HepG2 (cell line): ENCODE data around the gene RNU4-1. TPM values are rescaled to one million over a fixed set of nuclear protein-coding genes. Genes with fewer than 3 reads are reported as not detected.

ENCODE experiments used
- ATAC-seq: fragments of 200-7000 bp; cut with Tn5 transposase; 3 replicates; pipeline ENCODE4 v1.9.1; 2020; ENCODE audit warnings: mild to moderate bottlenecking, moderate library complexity
- BruUV-seq: library from RNA; stranded (reverse); fragments of 400-500 nt; replicated peaks from 2 replicates; lab custom pipeline; 2021; lab: Mats Ljungman, UMichigan
- CTCF ChIA-PET: fragments of 300-600 bp; formaldehyde crosslinking; extraction: SDS; loops from one replicate; lab custom pipeline; 2021; ENCODE audit warnings: low total read pairs, inconsistent platforms, low intra/inter-chr PET ratio; lab: Yijun Ruan, JAX
- POLR2A ChIA-PET: fragments of 350-600 bp; sonication (Branson Sonifier 250); formaldehyde crosslinking; loops from one replicate; lab custom pipeline; 2020; ENCODE audit warnings: antibody characterized with exemption, inconsistent platforms; lab: Yijun Ruan, JAX
- DNase-seq: peaks from one replicate; pipeline ENCODE4 v3.0.0-alpha.2; 2015; ENCODE audit warnings: low spot score
- FAIRE-seq: peaks from 3 replicates; lab custom pipeline; 2011; peaks lifted over from hg19 to GRCh38; lab: Jason Lieb, UNC
- H2AFZ ChIP-seq: one replicate; pipeline ENCODE4 v1.6.1; 2011; ENCODE audit warnings: low read length, inconsistent platforms
- H3K27ac ChIP-seq: fragments of 300-600 bp; 3 replicates; pipeline ENCODE4 v1.8.0; 2011; ENCODE audit warnings: mixed run types, mild to moderate bottlenecking, mixed read lengths, low read length, inconsistent platforms; ENCODE audit not compliant: insufficient read depth; ENCODE audit errors: extremely low read length
- H3K27me3 ChIP-seq, 2 experiments: fragments of 200-600 bp in 1 of 2; 2 replicates in 1 of 2; 3 replicates in 1 of 2; pipeline versions ENCODE4 v1.6.0 to v1.8.0; 2011; ENCODE audit warnings: low read length in 2 of 2, mild to moderate bottlenecking in 2 of 2, moderate library complexity in 2 of 2, inconsistent platforms in 1 of 2; ENCODE audit not compliant: insufficient read depth in 2 of 2, control insufficient read depth in 1 of 2
- H3K36me3 ChIP-seq, 2 experiments: fragments of 200-600 bp in 1 of 2; replicated peaks in 1 of 2; 2 replicates in 1 of 2; 3 replicates in 1 of 2; pipeline versions ENCODE4 v1.5.1 to v1.8.0; 2011; ENCODE audit warnings: low read length in 2 of 2, inconsistent platforms in 1 of 2; ENCODE audit not compliant: insufficient read depth in 2 of 2, control insufficient read depth in 1 of 2
- H3K4me1 ChIP-seq: 2 replicates; pipeline ENCODE4 v1.5.1; 2012; ENCODE audit warnings: low read length, inconsistent platforms; ENCODE audit not compliant: insufficient read depth
- H3K4me2 ChIP-seq: 2 replicates; pipeline ENCODE4 v1.6.0; 2011; ENCODE audit warnings: low read depth, low read length, inconsistent platforms
- H3K4me3 ChIP-seq, 3 experiments: fragments of 200-600 bp in 1 of 3; sonication (generic), shearing (Covaris generic) in 1 of 3; replicated peaks in 1 of 3; 2 replicates each; pipeline ENCODE4 v1.5.1; 2011 to 2016; ENCODE audit warnings: low read length in 3 of 3, inconsistent platforms in 2 of 3, low read depth in 2 of 3, mild to moderate bottlenecking in 2 of 3, control low read depth in 1 of 3, mixed read lengths in 1 of 3; ENCODE audit not compliant: insufficient read depth in 1 of 3
- H3K79me2 ChIP-seq: one replicate; pipeline ENCODE4 v1.6.1; 2011; ENCODE audit warnings: low read length, inconsistent platforms; ENCODE audit not compliant: insufficient read depth
- H3K9ac ChIP-seq: 2 replicates; pipeline ENCODE4 v1.6.0; 2011; ENCODE audit warnings: mild to moderate bottlenecking, low read depth, low read length, inconsistent platforms; ENCODE audit not compliant: insufficient read depth
- H3K9me3 ChIP-seq: 2 replicates; pipeline ENCODE4 v1.5.1; 2012; ENCODE audit warnings: mild to moderate bottlenecking, low read length
- H4K20me1 ChIP-seq: 2 replicates; pipeline ENCODE4 v1.6.0; 2011; ENCODE audit warnings: inconsistent platforms, mild to moderate bottlenecking, low read length, moderate library complexity; ENCODE audit not compliant: insufficient read depth
- NFKBIZ ChIP-seq: IDR thresholded peaks from 2 replicates; pipeline ENCODE4 v1.6.1; 2018; ENCODE audit warnings: missing genetic modification reagents, missing compliant biosample characterization
- TFAP4 ChIP-seq: sonication (generic); IDR thresholded peaks from 2 replicates; pipeline ENCODE4 v1.6.1; 2016; ENCODE audit warnings: low read depth, borderline replicate concordance
- ZNF687 ChIP-seq: sonication (generic); formaldehyde crosslinking; IDR thresholded peaks from 2 replicates; pipeline ENCODE4 v1.5.1; 2020; ENCODE audit warnings: mild to moderate bottlenecking, missing genetic modification reagents, moderate library complexity
- ZNF768 ChIP-seq: sonication (generic); formaldehyde crosslinking; IDR thresholded peaks from 2 replicates; pipeline ENCODE4 v1.4.0; 2020; ENCODE audit warnings: missing genetic modification reagents
- WGBS: methylation state at CpG from one replicate; pipeline ENCODE4 v1.1.6; 2017; ENCODE audit warnings: low lambda C conversion rate; 5-methylcytosine and 5-hydroxymethylcytosine counted together
- in situ Hi-C: cut with HindIII; loops from 2 replicates; pipeline ENCODE4 v1.10.0; 2017; ENCODE audit warnings: low pct_unique_long_range_greater_than_20kb; ENCODE audit not compliant: extremely low pct_ligation_motif_present
- intact Hi-C: fragments of 100-400 bp; cut with micrococcal nuclease; formaldehyde crosslinking; loops from one replicate; pipeline ENCODE4 v1.10.0; 2022; ENCODE audit not compliant: unreplicated experiment
- polyA plus RNA-seq, 8 experiments: library from polyadenylated mRNA; depleted of rRNA in 3 of 8; stranded (reverse) in 7 of 8; unstranded in 1 of 8; fragments of >200 nt; fragmentation: Illumina TruSeq in 4 of 8; extraction: Trizol in 4 of 8; gene quantifications; 2 replicates each; pipeline versions ENCODE4 v1.2.1 to v1.2.3, GENCODE V29; 2011 to 2016; ENCODE audit warnings: low read depth in 4 of 8, missing spikeins in 1 of 8, mixed read lengths in 1 of 8; ENCODE audit not compliant: insufficient read depth in 1 of 8
- total RNA-seq, 5 experiments: library from RNA; depleted of rRNA; stranded (reverse); fragments of >200 nt; fragmentation: Illumina TruSeq; extraction: Trizol; gene quantifications; 2 replicates each; pipeline ENCODE4 v1.2.3, GENCODE V29; 2016; ENCODE audit warnings: low read depth in 1 of 5

RNU4-1 gene
- total and polyA plus RNA-seq, 2 of the 13 experiments (the other 11 are each of a cell fraction or from before 2014, with no cell fraction given), result 7,407 TPM; not detected in 1

- Histone ChIP-seq H3K9ac (peak overlapping the region; percentile 84; the same call in 1 of the 2 replicates), H3K79me2 (peaks cover 50% of the 10 kb centered on the region), H3K4me3 (peak overlapping the region in 1 of 3 experiments; percentile 88; a peak in 1 of 6 replicates), H3K9me3 (no peaks in the 10 kb centered on the region), H3K4me2 (peak overlapping the region; percentile 85), H3K27ac (peak overlapping the region; percentile 13), H3K4me1 (peaks cover 90% of the 10 kb centered on the region), H3K27me3 (no peaks in the 10 kb centered on the region), H3K36me3 (no peaks in the 10 kb centered on the region; a peak in 2 of 5 replicates), H4K20me1 (peaks cover 3% of the 10 kb centered on the region; the same call in 1 of the 2 replicates), H2AFZ (no peak overlapping the region)
- DNase-seq (no peak), FAIRE-seq (no peak), ATAC-seq (no peak)
- intact Hi-C loops (no loop called here), in situ Hi-C loops (loop anchor here (10.0 kb wide), 1 partner anchor 48 kb away; no protein-coding TSS in a partner anchor)
- WGBS, result 68% methylated on average over 12 of the region's 15 CpGs
- CTCF ChIA-PET, result no interaction called here
- TF ChIP-seq NFKBIZ (no peak), TFAP4 (peak; percentile 85; the same call in 1 of the 2 replicates), ZNF768 (CRISPR knock-in tag) (peak; percentile 27; the same call in 1 of the 2 replicates), ZNF687 (CRISPR knock-in tag) (0 out of 2 replicates have a peak, but pooled peaks have one; percentile 10)
- BruUV-seq, result TSS peak; percentile 40
- POLR2A ChIA-PET, result interaction anchor here (1.0 to 13.4 kb wide), 9 partner anchors 26 to 146 kb away, joined by 3 to 265 read pairs (median 10); partner anchors contain the start of genes RAB35, RNU4-1, RNU4-2 and RPLP0
These were observed 29.9 kb downstream of the RNU4-1 start for GRCh38 chr12:120262852-120263747.
